ENCODE data around the gene MCIDAS. TPM values are rescaled to one million over a fixed set of nuclear protein-coding genes. Genes with fewer than 3 reads are reported as not detected.

MCIDAS gene
- total and polyA plus RNA-seq, 2 of the 4 experiments (the other 2 are of a cell fraction): not detected

GRCh38 chr5:55177078-55177477 is 50.0 kb downstream of the MCIDAS start:
- peaks cover 6% of the 10 kb centered on the region; the same call in 1 of the 2 replicates for H4K20me1 ChIP-seq (ENCODE audit: insufficient read depth, low read length)
- H3K56ac ChIP-seq (ENCODE audit: extremely low read depth, insufficient read depth, low read length): no peak overlapping the region
- H3K4me3 ChIP-seq (ENCODE audit: insufficient read depth, low read depth, low read length): no peak overlapping the region
- no peak overlapping the region for H3K9ac ChIP-seq (ENCODE audit: low read depth, low read length)
- H3K4ac ChIP-seq (ENCODE audit: low read depth, low read length): no peak overlapping the region
- H3K27me3 ChIP-seq (ENCODE audit: control insufficient read depth, insufficient read depth, low read length): peaks cover 64% of the 10 kb centered on the region
- BruUV-seq (replicated peaks): no TSS peak
- H3K4me2 ChIP-seq (ENCODE audit: low read depth, low read length): no peak overlapping the region
- H3K27ac ChIP-seq (ENCODE audit: insufficient read depth, low read length): no peak overlapping the region
- WGBS, 2 experiments (ENCODE audit: extremely low coverage in 2 of 2, insufficient read length in 1 of 2): no CpG with 5 or more reads among the region's 2 CpGs
- H2BK15ac ChIP-seq (ENCODE audit: low read depth, low read length): no peak overlapping the region
- CTCF ChIA-PET: no interaction called here
- no peak overlapping the region for H2AK5ac ChIP-seq (ENCODE audit: low read depth, low read length)
- peaks cover 7% of the 10 kb centered on the region for H3K4me1 ChIP-seq (ENCODE audit: control insufficient read depth, insufficient read depth, low read length)
- no peak for TF ChIP-seq MXI1 (IDR thresholded peaks at IDR 0.05; ENCODE audit: borderline replicate concordance, low read depth, low read length)
- TF ChIP-seq FOS (IDR thresholded peaks at IDR 0.05; ENCODE audit: low read depth, low read length): no peak
- TF ChIP-seq MAZ (IDR thresholded peaks at IDR 0.05; ENCODE audit: borderline replicate concordance, low read depth, low read length): no peak
- TF ChIP-seq NFE2L2 (IDR thresholded peaks at IDR 0.05; ENCODE audit: low read depth, low read length): no peak
- TF ChIP-seq USF2 (IDR thresholded peaks at IDR 0.05; ENCODE audit: low read depth, low read length): no peak
- no peak for TF ChIP-seq BHLHE40 (IDR thresholded peaks at IDR 0.05; ENCODE audit: low read depth, low read length)
- TF ChIP-seq ELK1 (IDR thresholded peaks at IDR 0.05; ENCODE audit: borderline replicate concordance, low read depth, low read length): no peak
- TF ChIP-seq RAD21 (IDR thresholded peaks at IDR 0.05; ENCODE audit: low read length): no peak
- no peak for TF ChIP-seq CHD1 (IDR thresholded peaks at IDR 0.05; ENCODE audit: low read depth, low read length)
- no peak for TF ChIP-seq CEBPB (IDR thresholded peaks at IDR 0.05; ENCODE audit: low read depth, low read length)
- TF ChIP-seq MAFK (IDR thresholded peaks at IDR 0.05; ENCODE audit: low read depth, low read length): no peak
- no peak overlapping the region for H4K91ac ChIP-seq (ENCODE audit: insufficient read depth, low read depth, low read length)
- H3K79me1 ChIP-seq (ENCODE audit: low read depth in 1 of 2, low read length in 2 of 2): no peaks in the 10 kb centered on the region
- H3K9me3 ChIP-seq (ENCODE audit: control insufficient read depth, insufficient read depth, low read length): peaks cover 2% of the 10 kb centered on the region
- dilution Hi-C loops (cut with HindIII; ENCODE audit: low sequenced_read_pairs, unreplicated experiment): no loop called here
- H2AK9ac ChIP-seq (replicated peaks; ENCODE audit: low read depth, low read length, poor library complexity): no peak overlapping the region
- ATAC-seq (ENCODE audit: low read depth) (no peak), DNase-seq (no peak)
- H3K36me3 ChIP-seq (ENCODE audit: control insufficient read depth, insufficient read depth, low read length): no peaks in the 10 kb centered on the region
- H2BK20ac ChIP-seq (ENCODE audit: low read depth, low read length): no peak overlapping the region
- no peak overlapping the region for H2AFZ ChIP-seq (replicated peaks; ENCODE audit: low read length, poor library complexity)
- no peaks in the 10 kb centered on the region; the same call in 1 of the 2 replicates for H3K9me1 ChIP-seq (ENCODE audit: insufficient read depth, low read length)
- intact Hi-C loops (cut with micrococcal nuclease): loop anchor here (5.0 kb wide), 1 partner anchor 45 kb away; no protein-coding TSS in a partner anchor
- POLR2A ChIA-PET (ENCODE audit: unreplicated experiment): no interaction called here
- no peak overlapping the region for H3K14ac ChIP-seq (replicated peaks; ENCODE audit: low read depth, low read length)
- H2BK120ac ChIP-seq (ENCODE audit: low read depth, low read length): no peak overlapping the region
- in situ Hi-C loops (cut with MboI; ENCODE audit: low sequenced_read_pairs): no loop called here
- no peak overlapping the region for H4K5ac ChIP-seq (ENCODE audit: low read depth, low read length)
- no peak overlapping the region for H4K8ac ChIP-seq (ENCODE audit: low read depth in 2 of 2, low read length in 2 of 2)
- H3K23ac ChIP-seq (ENCODE audit: low read depth, low read length): no peak overlapping the region
- no peak overlapping the region for H3K18ac ChIP-seq (ENCODE audit: low read depth, low read length)
- H2BK5ac ChIP-seq (ENCODE audit: low read depth, low read length, poor library complexity, severe bottlenecking): no peak overlapping the region

Data from IMR-90 (cell line).